Measurements from ENCODE around the gene LHFPL6. TPM values are rescaled to one million over a fixed set of nuclear protein-coding genes. Genes with fewer than 3 reads are reported as not detected.

LHFPL6 gene
- total RNA-seq, 2 experiments from 2014 or later = 2.6 TPM; not detected in 1

- ATAC-seq = no peak
- H3K27me3 Mint-ChIP-seq = peaks cover 4% of the 10 kb centered on the region
- H3K9me3 Mint-ChIP-seq (ENCODE audit: low read depth) = no peaks in the 10 kb centered on the region
- H3K27ac Mint-ChIP-seq = no peak overlapping the region
- no peaks in the 10 kb centered on the region for H3K36me3 Mint-ChIP-seq
- no peak for DNase-seq
- H3K4me1 Mint-ChIP-seq = no peaks in the 10 kb centered on the region
- CTCF ChIA-PET = no interaction called here
- no peak overlapping the region for H3K4me3 Mint-ChIP-seq
Observed at GRCh38 chr13:39484506-39485313, 118.3 kb downstream of the LHFPL6 start.

GRCh38 chr13:39483326-39483725 lies 119.7 kb downstream of the LHFPL6 start:
- Mint-ChIP-seq H3K27ac (no peak overlapping the region), H3K36me3 (no peaks in the 10 kb centered on the region), H3K4me1 (no peaks in the 10 kb centered on the region), H3K27me3 (peaks cover 4% of the 10 kb centered on the region), H3K4me3 (no peak overlapping the region), H3K9me3 (ENCODE audit: low read depth) (no peaks in the 10 kb centered on the region)
- no peak for ATAC-seq
- DNase-seq = no peak
- CTCF ChIA-PET = interaction anchor here (0.7 to 1.4 kb wide), 3 partner anchors 12 to 511 kb away, joined by 3 read pairs; no protein-coding TSS in a partner anchor

- ATAC-seq = no peak
- Mint-ChIP-seq H3K27ac (no peak overlapping the region), H3K27me3 (peaks cover 4% of the 10 kb centered on the region), H3K9me3 (ENCODE audit: low read depth) (no peaks in the 10 kb centered on the region), H3K4me3 (no peak overlapping the region), H3K4me1 (no peaks in the 10 kb centered on the region), H3K36me3 (no peaks in the 10 kb centered on the region)
- DNase-seq = no peak
- CTCF ChIA-PET = no interaction called here
Observed at GRCh38 chr13:39481491-39481890, 121.5 kb downstream of the LHFPL6 start.

- no peaks in the 10 kb centered on the region for H3K4me1 Mint-ChIP-seq
Observed at GRCh38 chr13:39474600-39474999, 128.4 kb downstream of the LHFPL6 start.

GRCh38 chr13:39469676-39470075 lies 133.3 kb downstream of the LHFPL6 start:
- ATAC-seq = no peak
- no peaks in the 10 kb centered on the region for H3K9me3 Mint-ChIP-seq (ENCODE audit: low read depth)
- CTCF ChIA-PET = no interaction called here
- no peaks in the 10 kb centered on the region for H3K36me3 Mint-ChIP-seq
- H3K4me3 Mint-ChIP-seq = no peak overlapping the region
- no peaks in the 10 kb centered on the region for H3K4me1 Mint-ChIP-seq
- no peak for DNase-seq
- H3K27me3 Mint-ChIP-seq = peaks cover 6% of the 10 kb centered on the region
- no peak overlapping the region for H3K27ac Mint-ChIP-seq

More at GRCh38 chr13:39474600-39474999, 128.4 kb downstream of the LHFPL6 start:
- Mint-ChIP-seq H3K27me3 (peaks cover 3% of the 10 kb centered on the region), H3K4me3 (no peak overlapping the region), H3K9me3 (ENCODE audit: low read depth) (no peaks in the 10 kb centered on the region), H3K36me3 (no peaks in the 10 kb centered on the region), H3K27ac (no peak overlapping the region)
- CTCF ChIA-PET = no interaction called here
- no peak for ATAC-seq
- no peak for DNase-seq

GRCh38 chr13:39468306-39468705 lies 134.7 kb downstream of the LHFPL6 start:
- H3K4me3 Mint-ChIP-seq = no peak overlapping the region
- DNase-seq = no peak
- peaks cover 4% of the 10 kb centered on the region for H3K27me3 Mint-ChIP-seq
- H3K36me3 Mint-ChIP-seq = no peaks in the 10 kb centered on the region
- no peak overlapping the region for H3K27ac Mint-ChIP-seq
- H3K9me3 Mint-ChIP-seq (ENCODE audit: low read depth) = no peaks in the 10 kb centered on the region
- no peak for ATAC-seq
- CTCF ChIA-PET = no interaction called here
- no peaks in the 10 kb centered on the region for H3K4me1 Mint-ChIP-seq

GRCh38 chr13:39463611-39464010 lies 139.4 kb downstream of the LHFPL6 start:
- CTCF ChIA-PET = no interaction called here
- Mint-ChIP-seq H3K9me3 (ENCODE audit: low read depth) (no peaks in the 10 kb centered on the region), H3K27me3 (peaks cover 12% of the 10 kb centered on the region), H3K4me3 (no peak overlapping the region), H3K4me1 (no peaks in the 10 kb centered on the region), H3K36me3 (no peaks in the 10 kb centered on the region), H3K27ac (no peak overlapping the region)
- ATAC-seq = no peak
- DNase-seq = no peak

GRCh38 chr13:39462906-39463305 lies 140.1 kb downstream of the LHFPL6 start:
- H3K9me3 Mint-ChIP-seq (ENCODE audit: low read depth) = no peaks in the 10 kb centered on the region
- H3K27me3 Mint-ChIP-seq = peaks cover 10% of the 10 kb centered on the region
- DNase-seq (no peak), ATAC-seq (no peak)
- H3K4me1 Mint-ChIP-seq = no peaks in the 10 kb centered on the region
- H3K4me3 Mint-ChIP-seq = no peak overlapping the region
- CTCF ChIA-PET = no interaction called here
- H3K27ac Mint-ChIP-seq = no peak overlapping the region
- no peaks in the 10 kb centered on the region for H3K36me3 Mint-ChIP-seq

- no peaks in the 10 kb centered on the region for H3K9me3 Mint-ChIP-seq (ENCODE audit: low read depth)
Observed at GRCh38 chr13:39462428-39462827, 140.6 kb downstream of the LHFPL6 start.

GRCh38 chr13:39461685-39462266 lies 141.2 kb downstream of the LHFPL6 start:
- DNase-seq (no peak), ATAC-seq (no peak)
- peaks cover 9% of the 10 kb centered on the region for H3K27me3 Mint-ChIP-seq
- CTCF ChIA-PET = interaction anchor here (0.6 kb wide), 1 partner anchor 17 kb away, joined by 3 read pairs; no protein-coding TSS in a partner anchor
- H3K27ac Mint-ChIP-seq = no peak overlapping the region
- no peaks in the 10 kb centered on the region for H3K9me3 Mint-ChIP-seq (ENCODE audit: low read depth)
- no peaks in the 10 kb centered on the region for H3K4me1 Mint-ChIP-seq
- H3K4me3 Mint-ChIP-seq = no peak overlapping the region
- H3K36me3 Mint-ChIP-seq = no peaks in the 10 kb centered on the region

More at GRCh38 chr13:39462428-39462827, 140.6 kb downstream of the LHFPL6 start:
- no peaks in the 10 kb centered on the region for H3K36me3 Mint-ChIP-seq
- H3K27ac Mint-ChIP-seq = no peak overlapping the region
- ATAC-seq (no peak), DNase-seq (no peak)
- H3K4me3 Mint-ChIP-seq = no peak overlapping the region
- peaks cover 9% of the 10 kb centered on the region for H3K27me3 Mint-ChIP-seq
- CTCF ChIA-PET = no interaction called here
- H3K4me1 Mint-ChIP-seq = no peaks in the 10 kb centered on the region

GRCh38 chr13:39457274-39457673 lies 145.7 kb downstream of the LHFPL6 start:
- Mint-ChIP-seq H3K4me3 (no peak overlapping the region), H3K9me3 (ENCODE audit: low read depth) (no peaks in the 10 kb centered on the region), H3K36me3 (no peaks in the 10 kb centered on the region), H3K4me1 (no peaks in the 10 kb centered on the region), H3K27ac (no peak overlapping the region), H3K27me3 (peaks cover 9% of the 10 kb centered on the region)
- DNase-seq (no peak), ATAC-seq (no peak)
- CTCF ChIA-PET = no interaction called here

- DNase-seq (no peak), ATAC-seq (no peak)
- H3K4me1 Mint-ChIP-seq = no peaks in the 10 kb centered on the region
- no peak overlapping the region for H3K4me3 Mint-ChIP-seq
- peaks cover 9% of the 10 kb centered on the region for H3K27me3 Mint-ChIP-seq
- no peak overlapping the region for H3K27ac Mint-ChIP-seq
- no peaks in the 10 kb centered on the region for H3K36me3 Mint-ChIP-seq
- no peaks in the 10 kb centered on the region for H3K9me3 Mint-ChIP-seq (ENCODE audit: low read depth)
- CTCF ChIA-PET = no interaction called here
Observed at GRCh38 chr13:39455521-39456175, 147.3 kb downstream of the LHFPL6 start.

- Mint-ChIP-seq H3K4me3 (no peak overlapping the region), H3K4me1 (no peaks in the 10 kb centered on the region), H3K27me3 (peaks cover 13% of the 10 kb centered on the region), H3K9me3 (ENCODE audit: low read depth) (no peaks in the 10 kb centered on the region), H3K27ac (no peak overlapping the region), H3K36me3 (no peaks in the 10 kb centered on the region)
- CTCF ChIA-PET = no interaction called here
- ATAC-seq (no peak), DNase-seq (no peak)
Observed at GRCh38 chr13:39452834-39453233, 150.2 kb downstream of the LHFPL6 start.

- H3K27ac Mint-ChIP-seq = no peak overlapping the region
- H3K4me1 Mint-ChIP-seq = no peaks in the 10 kb centered on the region
- no peak overlapping the region for H3K4me3 Mint-ChIP-seq
- CTCF ChIA-PET = no interaction called here
- no peak for DNase-seq
- H3K9me3 Mint-ChIP-seq (ENCODE audit: low read depth) = no peaks in the 10 kb centered on the region
- H3K27me3 Mint-ChIP-seq = peaks cover 13% of the 10 kb centered on the region
- no peak for ATAC-seq
- H3K36me3 Mint-ChIP-seq = no peaks in the 10 kb centered on the region
Observed at GRCh38 chr13:39452417-39452816, 150.6 kb downstream of the LHFPL6 start.
